NCI-H1092 (cell line): ENCODE data around the gene CDHR3.
"Not testable (repeated sequence)": the region's sequence is repeated elsewhere in the genome, so short reads cannot be mapped to it uniquely, and the experiment has no call there.

Source experiments
- DNase-seq: peaks from one replicate; lab custom pipeline; 2025; lab: John Stamatoyannopoulos, UW

Gene CDHR3

GRCh38 chr7:105996860-105997737 lies 34.0 kb downstream of the CDHR3 start:
- no peak for DNase-seq

GRCh38 chr7:105999256-105999655 lies 36.2 kb downstream of the CDHR3 start:
- DNase-seq, result no peak

- DNase-seq, result no peak
Measured at GRCh38 chr7:106001196-106001595, 38.1 kb downstream of the CDHR3 start.

GRCh38 chr7:106001886-106002285 lies 38.8 kb downstream of the CDHR3 start:
- DNase-seq, result no peak

GRCh38 chr7:106003525-106004064 lies 40.5 kb downstream of the CDHR3 start:
- no peak for DNase-seq

GRCh38 chr7:106006906-106007305 lies 43.8 kb downstream of the CDHR3 start:
- DNase-seq, result no peak

- not testable (repeated sequence) for DNase-seq
Measured at GRCh38 chr7:106007796-106008195, 44.7 kb downstream of the CDHR3 start.

GRCh38 chr7:106009503-106010226 lies 46.6 kb downstream of the CDHR3 start:
- no peak for DNase-seq

GRCh38 chr7:106010331-106010730 lies 47.3 kb downstream of the CDHR3 start:
- DNase-seq, result no peak

GRCh38 chr7:106010866-106011265 lies 47.8 kb downstream of the CDHR3 start:
- no peak for DNase-seq

- DNase-seq, result no peak
Measured at GRCh38 chr7:106012184-106012583, 49.1 kb downstream of the CDHR3 start.

- DNase-seq, result no peak
Measured at GRCh38 chr7:106012935-106013439, 49.9 kb downstream of the CDHR3 start.

GRCh38 chr7:106015381-106016218 lies 52.5 kb downstream of the CDHR3 start:
- no peak for DNase-seq

GRCh38 chr7:106016331-106016730 lies 53.3 kb downstream of the CDHR3 start:
- DNase-seq, result no peak

GRCh38 chr7:106017657-106018056 lies 54.6 kb downstream of the CDHR3 start:
- peak; percentile 19 for DNase-seq

- DNase-seq, result no peak
Measured at GRCh38 chr7:106018566-106019469, 55.8 kb downstream of the CDHR3 start.

- DNase-seq, result peak; percentile 67
Measured at GRCh38 chr7:106019470-106019820, 56.4 kb downstream of the CDHR3 start.

GRCh38 chr7:106021151-106022067 lies 58.3 kb downstream of the CDHR3 start:
- DNase-seq, result peak; percentile 57

- no peak for DNase-seq
Measured at GRCh38 chr7:106022193-106022821, 59.2 kb downstream of the CDHR3 start.
